Urinary bladder (tissue), 4 donors: ENCODE measurements around the gene PRODH2. TPM values are rescaled to one million over a fixed set of nuclear protein-coding genes. Genes with fewer than 3 reads are reported as not detected.
A peak's percentile ranks its signal among the peaks of the same experiment; 100 is the strongest.

ENCODE experiments used
- DNase-seq: peaks from one replicate; pipeline ENCODE4 v3.0.0-alpha.2; 2015; ENCODE audit errors: extremely low spot score
- H3K27ac ChIP-seq: one replicate; pipeline ENCODE4 v1.5.1; 2013; ENCODE audit warnings: low read depth, mild to moderate bottlenecking, moderate library complexity
- H3K36me3 ChIP-seq: one replicate; pipeline ENCODE4 v1.6.1; 2013; ENCODE audit warnings: mild to moderate bottlenecking, moderate library complexity; ENCODE audit not compliant: insufficient read depth
- H3K4me1 ChIP-seq: one replicate; pipeline ENCODE4 v1.6.1; 2013; ENCODE audit warnings: mild to moderate bottlenecking, moderate library complexity; ENCODE audit not compliant: insufficient read depth
- H3K4me3 ChIP-seq: one replicate; pipeline ENCODE4 v1.5.1; 2013; ENCODE audit warnings: low read depth, low read length
- WGBS: extraction: QIAGEN DNeasy Blood & Tissue Kit; methylation state at CpG from one replicate; pipeline ENCODE4 v1.1.7; 2013; 5-methylcytosine and 5-hydroxymethylcytosine counted together
- polyA plus RNA-seq: library from polyadenylated mRNA; stranded (reverse); fragments of 200-250 nt; gene quantifications from one replicate; pipeline ENCODE4 v1.2.3, GENCODE V29; 2013
- total RNA-seq: library from RNA; depleted of rRNA; stranded (reverse); fragments of >200 nt; gene quantifications from one replicate; pipeline ENCODE4 v1.2.3, GENCODE V29; 2014
- donor health status: healthy with polysubstance abuse.
- donor health status: healthy.

PRODH2 gene
- total and polyA plus RNA-seq, 2 donors, result 0.18 TPM; not detected in 1

- WGBS, result under 1% methylated on average over 53 of the region's 53 CpGs
- DNase-seq, result peak; percentile 98
- no peaks in the 10 kb centered on the region for H3K36me3 ChIP-seq
- H3K4me3 ChIP-seq, result peak within 1 kb of the TSS; percentile 64
- H3K27ac ChIP-seq, result peak within 1 kb of the TSS; percentile 92
- no peaks in the 10 kb centered on the region for H3K4me1 ChIP-seq
Observed at GRCh38 chr19:35757749-35758608, 54.7 kb downstream of the PRODH2 start, which contains the start of gene PROSER3. TSS of gene PROSER3 (plus strand) at chr19:35758176. CDS start at chr19:35758216, 40 bp downstream.

- WGBS, result 3% methylated on average over 19 of the region's 19 CpGs
- Histone ChIP-seq H3K4me1 (no peaks in the 10 kb centered on the region), H3K4me3 (peak overlapping the region; percentile 51), H3K27ac (peak overlapping the region; percentile 84), H3K36me3 (no peaks in the 10 kb centered on the region)
- peak; percentile 72 for DNase-seq
Observed at GRCh38 chr19:35757231-35757748, 55.4 kb downstream of the PRODH2 start.

- Histone ChIP-seq H3K4me1 (no peaks in the 10 kb centered on the region), H3K27ac (peak within 1 kb of the TSS; percentile 84), H3K36me3 (no peaks in the 10 kb centered on the region), H3K4me3 (peak within 1 kb of the TSS; percentile 51)
- 3% methylated on average over 52 of the region's 52 CpGs for WGBS
- DNase-seq, result no peak
Observed at GRCh38 chr19:35756377-35757230, 56.0 kb downstream of the PRODH2 start, which contains the start of gene HSPB6. TSS of gene HSPB6 (minus strand) at chr19:35757029. CDS start at chr19:35757008, 21 bp downstream.

- Histone ChIP-seq H3K36me3 (no peaks in the 10 kb centered on the region), H3K27ac (peak overlapping the region; percentile 84), H3K4me1 (no peaks in the 10 kb centered on the region), H3K4me3 (peak overlapping the region; percentile 51)
- WGBS, result 6% methylated on average over 74 of the region's 74 CpGs
- DNase-seq, result no peak
Observed at GRCh38 chr19:35755550-35756376, 56.9 kb downstream of the PRODH2 start.

- H3K36me3 ChIP-seq, result no peaks in the 10 kb centered on the region
- peak overlapping the region; percentile 51 for H3K4me3 ChIP-seq
- WGBS, result 20% methylated on average over 17 of the region's 17 CpGs
- DNase-seq, result no peak
- peak overlapping the region; percentile 78 for H3K27ac ChIP-seq
- H3K4me1 ChIP-seq, result no peaks in the 10 kb centered on the region
Observed at GRCh38 chr19:35755131-35755549, 57.5 kb downstream of the PRODH2 start.

- no peaks in the 10 kb centered on the region for H3K4me1 ChIP-seq
- H3K27ac ChIP-seq, result peak overlapping the region; percentile 78
- WGBS, result 53% methylated on average over 13 of the region's 13 CpGs
- H3K4me3 ChIP-seq, result no peak overlapping the region
- H3K36me3 ChIP-seq, result no peaks in the 10 kb centered on the region
- no peak for DNase-seq
Observed at GRCh38 chr19:35754370-35755130, 58.1 kb downstream of the PRODH2 start.

- WGBS, result 86% methylated on average over 20 of the region's 20 CpGs
- H3K36me3 ChIP-seq, result no peaks in the 10 kb centered on the region
- H3K4me1 ChIP-seq, result no peaks in the 10 kb centered on the region
- DNase-seq, result no peak
- H3K4me3 ChIP-seq, result no peak overlapping the region
- no peak overlapping the region for H3K27ac ChIP-seq
Observed at GRCh38 chr19:35753634-35754369, 58.8 kb downstream of the PRODH2 start.

- Histone ChIP-seq H3K27ac (no peak overlapping the region), H3K4me1 (no peaks in the 10 kb centered on the region), H3K4me3 (no peak overlapping the region), H3K36me3 (no peaks in the 10 kb centered on the region)
- no peak for DNase-seq
- WGBS, result 92% methylated on average over 20 of the region's 20 CpGs
Observed at GRCh38 chr19:35752746-35753350, 59.8 kb downstream of the PRODH2 start.

GRCh38 chr19:35751839-35752745 lies 60.6 kb downstream of the PRODH2 start:
- 84% methylated on average over 14 of the region's 14 CpGs for WGBS
- H3K36me3 ChIP-seq, result no peaks in the 10 kb centered on the region
- no peak overlapping the region for H3K4me3 ChIP-seq
- no peak for DNase-seq
- H3K27ac ChIP-seq, result no peak overlapping the region
- no peaks in the 10 kb centered on the region for H3K4me1 ChIP-seq

GRCh38 chr19:35750167-35750566 lies 62.5 kb downstream of the PRODH2 start:
- DNase-seq, result no peak
- Histone ChIP-seq H3K36me3 (no peaks in the 10 kb centered on the region), H3K4me3 (no peak overlapping the region), H3K27ac (no peak overlapping the region), H3K4me1 (no peaks in the 10 kb centered on the region)
- 96% methylated on average over 5 of the region's 5 CpGs for whole genome bisulfite sequencing
